IMR-90 (cell line): Measurements from ENCODE around the gene CC2D1A. TPM values are rescaled to one million over a fixed set of nuclear protein-coding genes. Genes with fewer than 3 reads are reported as not detected.

ENCODE experiments used
- ATAC-seq: fragments of 200-7000 bp; cut with Tn5 transposase; 2 replicates; pipeline ENCODE4 v1.9.1; 2020; ENCODE audit warnings: low read depth, mild to moderate bottlenecking, moderate library complexity
- BruUV-seq: library from RNA; stranded (reverse); fragments of 400-500 nt; replicated peaks from 2 replicates; lab custom pipeline; 2021; lab: Mats Ljungman, UMichigan
- CTCF ChIA-PET: fragments of 300-600 bp; formaldehyde crosslinking; extraction: SDS; loops from one replicate; lab custom pipeline; 2021; ENCODE audit warnings: antibody characterized with exemption; lab: Yijun Ruan, JAX
- POLR2A ChIA-PET: fragments of 300-600 bp; sonication (Branson Sonifier 250); formaldehyde crosslinking; loops from one replicate; lab custom pipeline; 2022; ENCODE audit warnings: antibody characterized with exemption; ENCODE audit not compliant: unreplicated experiment; lab: Charles Lee
- DNase-seq: peaks from one replicate; pipeline ENCODE4 v3.0.0; 2013
- H2AFZ ChIP-seq: replicated peaks from 2 replicates; pipeline ENCODE3; 2013; ENCODE audit warnings: low read length, mild to moderate bottlenecking; ENCODE audit not compliant: poor library complexity
- H2AK5ac ChIP-seq: 2 replicates; pipeline ENCODE4 v1.6.1; 2013; ENCODE audit warnings: low read depth, low read length, inconsistent platforms
- H2AK9ac ChIP-seq: replicated peaks from 2 replicates; pipeline ENCODE3; 2013; ENCODE audit warnings: mild to moderate bottlenecking, low read depth, low read length, moderate library complexity; ENCODE audit not compliant: poor library complexity
- H2BK120ac ChIP-seq: 2 replicates; pipeline ENCODE4 v1.6.1; 2013; ENCODE audit warnings: low read depth, low read length, inconsistent platforms
- H2BK15ac ChIP-seq: 3 replicates; pipeline ENCODE4 v1.6.1; 2013; ENCODE audit warnings: low read depth, low read length, inconsistent platforms
- H2BK20ac ChIP-seq: 2 replicates; pipeline ENCODE4 v1.6.1; 2013; ENCODE audit warnings: low read depth, mild to moderate bottlenecking, inconsistent platforms, low read length, moderate library complexity
- H2BK5ac ChIP-seq: 2 replicates; pipeline ENCODE4 v1.6.1; 2013; ENCODE audit warnings: mild to moderate bottlenecking, low read depth, low read length, inconsistent platforms; ENCODE audit not compliant: poor library complexity, severe bottlenecking
- H3K14ac ChIP-seq: replicated peaks from 2 replicates; pipeline ENCODE4 v1.6.1; 2013; ENCODE audit warnings: low read depth, low read length, inconsistent platforms
- H3K18ac ChIP-seq: 2 replicates; pipeline ENCODE4 v1.6.1; 2013; ENCODE audit warnings: low read depth, low read length, control low read depth
- H3K23ac ChIP-seq: 2 replicates; pipeline ENCODE4 v1.6.1; 2013; ENCODE audit warnings: low read depth, low read length, inconsistent platforms
- H3K27ac ChIP-seq: 2 replicates; pipeline ENCODE4 v1.5.1; 2013; ENCODE audit warnings: mild to moderate bottlenecking, control low read depth, low read length; ENCODE audit not compliant: insufficient read depth
- H3K27me3 ChIP-seq: 2 replicates; pipeline ENCODE4 v1.6.1; 2013; ENCODE audit warnings: low read length; ENCODE audit not compliant: control insufficient read depth, insufficient read depth
- H3K36me3 ChIP-seq: 2 replicates; pipeline ENCODE4 v1.6.1; 2013; ENCODE audit warnings: low read length, mixed read lengths; ENCODE audit not compliant: control insufficient read depth, insufficient read depth
- H3K4ac ChIP-seq: 2 replicates; pipeline ENCODE4 v1.6.1; 2013; ENCODE audit warnings: low read depth, low read length, inconsistent platforms
- H3K4me1 ChIP-seq: 2 replicates; pipeline ENCODE4 v1.6.1; 2013; ENCODE audit warnings: low read length, mixed read lengths; ENCODE audit not compliant: control insufficient read depth, insufficient read depth
- H3K4me2 ChIP-seq: 2 replicates; pipeline ENCODE4 v1.6.1; 2013; ENCODE audit warnings: low read depth, mild to moderate bottlenecking, control low read depth, low read length, moderate library complexity
- H3K4me3 ChIP-seq: 2 replicates; pipeline ENCODE4 v1.5.1; 2013; ENCODE audit warnings: low read depth, mild to moderate bottlenecking, control low read depth, low read length, moderate library complexity; ENCODE audit not compliant: insufficient read depth
- H3K56ac ChIP-seq: 2 replicates; pipeline ENCODE4 v1.6.1; 2013; ENCODE audit warnings: low read length, inconsistent platforms; ENCODE audit not compliant: insufficient read depth; ENCODE audit errors: extremely low read depth
- H3K79me1 ChIP-seq, 2 experiments: 2 replicates each; pipeline ENCODE4 v1.6.1; 2013; ENCODE audit warnings: low read length in 2 of 2, inconsistent platforms in 1 of 2, low read depth in 1 of 2
- H3K9ac ChIP-seq: 2 replicates; pipeline ENCODE4 v1.6.1; 2013; ENCODE audit warnings: low read depth, low read length, control low read depth
- H3K9me1 ChIP-seq: 2 replicates; pipeline ENCODE4 v1.6.1; 2013; ENCODE audit warnings: low read length, inconsistent platforms; ENCODE audit not compliant: insufficient read depth
- H3K9me3 ChIP-seq: 2 replicates; pipeline ENCODE4 v1.6.1; 2013; ENCODE audit warnings: low read length; ENCODE audit not compliant: control insufficient read depth, insufficient read depth
- H4K20me1 ChIP-seq: 2 replicates; pipeline ENCODE4 v1.6.1; 2013; ENCODE audit warnings: low read length, inconsistent platforms; ENCODE audit not compliant: insufficient read depth
- H4K5ac ChIP-seq: 2 replicates; pipeline ENCODE4 v1.6.1; 2013; ENCODE audit warnings: mild to moderate bottlenecking, low read depth, low read length, control low read depth
- H4K8ac ChIP-seq, 2 experiments: 2 replicates each; pipeline ENCODE4 v1.6.1; 2013; ENCODE audit warnings: low read depth in 2 of 2, low read length in 2 of 2, control low read depth in 1 of 2, inconsistent platforms in 1 of 2
- H4K91ac ChIP-seq: 2 replicates; pipeline ENCODE4 v1.6.1; 2013; ENCODE audit warnings: low read depth, low read length, inconsistent platforms; ENCODE audit not compliant: insufficient read depth
- CTCF ChIP-seq: conservative IDR thresholded peaks from 2 replicates; pipeline ENCODE4 v1.5.1; 2012; ENCODE audit warnings: mild to moderate bottlenecking, low read depth, low read length, improper control_type of control experiment
- FOS ChIP-seq: fragments of 150-350 bp; IDR thresholded peaks from 2 replicates; pipeline ENCODE4 v1.6.1; 2016; ENCODE audit warnings: low read depth, low read length
- MXI1 ChIP-seq: IDR thresholded peaks from 2 replicates; pipeline ENCODE4 v1.6.1; 2012; ENCODE audit warnings: low read depth, mild to moderate bottlenecking, low read length, moderate library complexity, borderline replicate concordance
- POLR2A ChIP-seq: IDR thresholded peaks from 2 replicates; pipeline ENCODE4 v1.6.1; 2012; ENCODE audit warnings: mild to moderate bottlenecking, low read depth, low read length
- RCOR1 ChIP-seq: IDR thresholded peaks from 2 replicates; pipeline ENCODE4 v1.6.1; 2012; ENCODE audit warnings: mild to moderate bottlenecking, low read length, improper control_type of control experiment; ENCODE audit not compliant: insufficient replicate concordance
- RFX5 ChIP-seq: IDR thresholded peaks from 2 replicates; pipeline ENCODE4 v1.8.0; 2012; ENCODE audit warnings: low read depth, mild to moderate bottlenecking, low read length, moderate library complexity
- USF2 ChIP-seq: fragments of 150-350 bp; IDR thresholded peaks from 2 replicates; pipeline ENCODE4 v1.6.1; 2017; ENCODE audit warnings: mild to moderate bottlenecking, antibody characterized with exemption, low read length, low read depth
- WGBS, 2 experiments: methylation state at CpG; one replicate each; pipeline versions ENCODE4 v1.1.5 to v1.1.7; 2013; ENCODE audit warnings: missing lambda C conversion rate in 2 of 2; ENCODE audit not compliant: insufficient read length in 1 of 2; ENCODE audit errors: extremely low coverage in 2 of 2; 5-methylcytosine and 5-hydroxymethylcytosine counted together
- dilution Hi-C: fragments of 300-500 bp; cut with HindIII; formaldehyde crosslinking; loops from one replicate; pipeline ENCODE4 v1.14.3; 2018; ENCODE audit warnings: low sequenced_read_pairs; ENCODE audit not compliant: unreplicated experiment
- in situ Hi-C: fragments of 300-500 bp; cut with MboI; formaldehyde crosslinking; loops from 3 replicates; pipeline ENCODE4 v1.14.3; 2019; ENCODE audit warnings: low sequenced_read_pairs, inconsistent platforms, mixed read lengths
- intact Hi-C: fragments of 100-400 bp; cut with micrococcal nuclease; formaldehyde crosslinking; loops from 2 replicates; pipeline ENCODE4 v1.10.0; 2022
- polyA plus RNA-seq, 3 experiments: library from polyadenylated mRNA; depleted of rRNA; stranded (reverse); fragments of >200 nt; gene quantifications; 2 replicates each; pipeline ENCODE4 v1.2.3, GENCODE V29; 2012; ENCODE audit warnings: low replicate concordance in 1 of 3
- total RNA-seq: library from RNA; depleted of rRNA; stranded (reverse); fragments of >200 nt; gene quantifications from 2 replicates; pipeline ENCODE4 v1.2.3, GENCODE V29; 2012

CC2D1A gene
- total and polyA plus RNA-seq, 2 of the 4 experiments (the other 2 are of a cell fraction): 4.1 to 14.7 TPM

- H3K56ac ChIP-seq: no peak overlapping the region
- H2AK5ac ChIP-seq: no peak overlapping the region
- H3K9me3 ChIP-seq: no peaks in the 10 kb centered on the region
- H2BK120ac ChIP-seq: no peak overlapping the region
- H3K9ac ChIP-seq: no peak overlapping the region
- intact Hi-C loops (no loop called here), dilution Hi-C loops (no loop called here), in situ Hi-C loops (loop anchor here (25.0 kb wide), 1 partner anchor 441 kb away; no protein-coding TSS in a partner anchor)
- no peak overlapping the region for H2BK15ac ChIP-seq
- H3K79me1 ChIP-seq: no peaks in the 10 kb centered on the region
- no peak overlapping the region for H3K4me2 ChIP-seq
- no peak overlapping the region for H2BK20ac ChIP-seq
- DNase-seq: no peak
- peaks cover 3% of the 10 kb centered on the region for H3K4me1 ChIP-seq
- no peak overlapping the region for H4K8ac ChIP-seq
- H2AFZ ChIP-seq: no peak overlapping the region
- no peak overlapping the region for H2BK5ac ChIP-seq
- H3K4ac ChIP-seq: no peak overlapping the region
- no peak overlapping the region for H4K91ac ChIP-seq
- H3K23ac ChIP-seq: no peak overlapping the region
- no peak for TF ChIP-seq FOS
- TF ChIP-seq CTCF: no peak
- TF ChIP-seq MXI1: no peak
- TF ChIP-seq POLR2A: no peak
- TF ChIP-seq RCOR1: no peak
- TF ChIP-seq USF2: no peak
- no peak for TF ChIP-seq RFX5
- H3K14ac ChIP-seq: no peak overlapping the region
- ATAC-seq: no peak
- CTCF ChIA-PET: no interaction called here
- 0 out of 2 replicates have a peak, but pooled peaks cover 2% of the 10 kb centered on the region for H3K9me1 ChIP-seq
- no peak overlapping the region for H3K4me3 ChIP-seq
- H2AK9ac ChIP-seq: no peak overlapping the region
- no peak overlapping the region for H3K27ac ChIP-seq
- no CpG with 5 or more reads among the region's 2 CpGs for WGBS, 2 experiments
- no TSS peak for BruUV-seq
- POLR2A ChIA-PET: no interaction called here
- no peak overlapping the region for H3K18ac ChIP-seq
- no peaks in the 10 kb centered on the region for H3K36me3 ChIP-seq
- peaks cover 3% of the 10 kb centered on the region; the same call in 1 of the 2 replicates for H3K27me3 ChIP-seq
- H4K20me1 ChIP-seq: peaks cover 3% of the 10 kb centered on the region; the same call in 1 of the 2 replicates
- H4K5ac ChIP-seq: no peak overlapping the region
Observed at GRCh38 chr19:13896227-13896626, 9.8 kb upstream of the CC2D1A start.
